SU-DHL-6 (cell line): ENCODE results near the gene RSPRY1.

Source experiments
- H2AFZ ChIP-seq: fragments of 200-600 bp; sonication (generic); 2 replicates; pipeline ENCODE4 v1.6.1; 2014; ENCODE audit warnings: low read depth, mild to moderate bottlenecking, moderate library complexity, mixed read lengths, antibody characterized with exemption, low read length; ENCODE audit not compliant: severe bottlenecking
- H3F3A ChIP-seq: fragments of 200-600 bp; shearing (Covaris generic); 2 replicates; pipeline ENCODE4 v1.6.0; 2016; ENCODE audit warnings: antibody characterized with exemption, mild to moderate bottlenecking; ENCODE audit not compliant: insufficient read depth
- H3K27ac ChIP-seq: fragments of 200-600 bp; sonication (generic); 2 replicates; pipeline ENCODE4 v1.5.1; 2016; ENCODE audit warnings: low read depth, mild to moderate bottlenecking, low read length, moderate library complexity, mixed read lengths
- H3K27me3 ChIP-seq: fragments of 200-600 bp; sonication (generic), shearing (Covaris generic); 2 replicates; pipeline ENCODE4 v1.6.0; 2014; ENCODE audit warnings: mild to moderate bottlenecking, low read length
- H3K36me3 ChIP-seq: fragments of 200-600 bp; sonication (generic); 2 replicates; pipeline ENCODE4 v1.6.1; 2014; ENCODE audit warnings: mild to moderate bottlenecking, low read length, mixed read lengths
- H3K4me2 ChIP-seq: fragments of 300-600, 200-600 bp; shearing (Covaris generic), sonication (generic); 2 replicates; pipeline ENCODE4 v1.6.0; 2014; ENCODE audit warnings: low read length, low read depth, mild to moderate bottlenecking; ENCODE audit not compliant: poor library complexity, severe bottlenecking
- H3K4me3 ChIP-seq: fragments of 200-600 bp; sonication (generic); 2 replicates; pipeline ENCODE4 v1.5.1; 2014; ENCODE audit warnings: antibody characterized with exemption, low read length, mild to moderate bottlenecking, mixed read lengths; ENCODE audit not compliant: insufficient read depth, poor library complexity, severe bottlenecking
- H3K79me2 ChIP-seq: fragments of 200-600 bp; sonication (generic); 2 replicates; pipeline ENCODE4 v1.6.1; 2014; ENCODE audit warnings: mild to moderate bottlenecking, low read length, moderate library complexity; ENCODE audit not compliant: insufficient read depth
- H3K9ac ChIP-seq: fragments of 200-600 bp; sonication (generic); 2 replicates; pipeline ENCODE4 v1.7.0; 2014; ENCODE audit warnings: mild to moderate bottlenecking, low read length
- H3K9me2 ChIP-seq: fragments of 200-600 bp; sonication (generic); replicated peaks from 2 replicates; pipeline ENCODE4 v1.6.1; 2014; ENCODE audit warnings: low read length; ENCODE audit not compliant: insufficient read depth
- H3K9me3 ChIP-seq: fragments of 200-600 bp; sonication (generic); 2 replicates; pipeline ENCODE4 v1.6.1; 2014; ENCODE audit warnings: low read length, mixed read lengths; ENCODE audit not compliant: insufficient read depth
- H4K20me1 ChIP-seq: fragments of 200-600 bp; sonication (generic); 2 replicates; pipeline ENCODE4 v1.6.1; 2014; ENCODE audit warnings: low read depth, mild to moderate bottlenecking, antibody characterized with exemption, low read length, moderate library complexity, mixed read lengths
- CTCF ChIP-seq: fragments of 200-600 bp; sonication (generic); IDR thresholded peaks from one replicate; pipeline ENCODE4 v1.5.1; 2017; ENCODE audit warnings: antibody characterized with exemption, mild to moderate bottlenecking, low read length, moderate library complexity; ENCODE audit not compliant: insufficient read depth, poor library complexity, severe bottlenecking
- EZH2phosphoT487 ChIP-seq: fragments of 200-600 bp; sonication (generic), shearing (Covaris generic); conservative IDR thresholded peaks from 2 replicates; pipeline ENCODE4 v1.6.1; 2018; ENCODE audit warnings: mild to moderate bottlenecking, antibody characterized with exemption, low read length, moderate library complexity, mixed read lengths

RSPRY1 gene

GRCh38 chr16:57242650-57243049 is 56.5 kb downstream of the RSPRY1 start:
- Histone ChIP-seq H3K9me3 (no peaks in the 10 kb centered on the region), H3K9me2 (no peaks in the 10 kb centered on the region), H2AFZ (no peak overlapping the region), H3K27me3 (no peaks in the 10 kb centered on the region), H3K9ac (no peak overlapping the region), H4K20me1 (no peaks in the 10 kb centered on the region), H3K79me2 (no peaks in the 10 kb centered on the region), H3F3A (peaks cover 16% of the 10 kb centered on the region; the same call in 1 of the 2 replicates), H3K27ac (no peak overlapping the region), H3K36me3 (0 out of 2 replicates have a peak, but pooled peaks cover 6% of the 10 kb centered on the region), H3K4me3 (no peak overlapping the region), H3K4me2 (no peak overlapping the region)
- TF ChIP-seq EZH2phosphoT487 = no peak
- TF ChIP-seq CTCF = no peak

- H3K27ac ChIP-seq = no peak overlapping the region
- no peaks in the 10 kb centered on the region for H3K9me2 ChIP-seq
- H2AFZ ChIP-seq = peak overlapping the region; percentile 91
- peak overlapping the region; percentile 76 for H3K4me3 ChIP-seq
- no peaks in the 10 kb centered on the region for H3K27me3 ChIP-seq
- H3K79me2 ChIP-seq = no peaks in the 10 kb centered on the region
- H3K36me3 ChIP-seq = 0 out of 2 replicates have a peak, but pooled peaks cover 2% of the 10 kb centered on the region
- no peaks in the 10 kb centered on the region for H4K20me1 ChIP-seq
- peaks cover 7% of the 10 kb centered on the region; the same call in 1 of the 2 replicates for H3F3A ChIP-seq
- TF ChIP-seq CTCF (no peak), EZH2phosphoT487 (no peak)
- peak overlapping the region; percentile 56 for H3K4me2 ChIP-seq
- no peaks in the 10 kb centered on the region for H3K9me3 ChIP-seq
- peak overlapping the region; percentile 66 for H3K9ac ChIP-seq
These were observed 58.3 kb downstream of the RSPRY1 start for GRCh38 chr16:57244463-57244766.

DNA sequence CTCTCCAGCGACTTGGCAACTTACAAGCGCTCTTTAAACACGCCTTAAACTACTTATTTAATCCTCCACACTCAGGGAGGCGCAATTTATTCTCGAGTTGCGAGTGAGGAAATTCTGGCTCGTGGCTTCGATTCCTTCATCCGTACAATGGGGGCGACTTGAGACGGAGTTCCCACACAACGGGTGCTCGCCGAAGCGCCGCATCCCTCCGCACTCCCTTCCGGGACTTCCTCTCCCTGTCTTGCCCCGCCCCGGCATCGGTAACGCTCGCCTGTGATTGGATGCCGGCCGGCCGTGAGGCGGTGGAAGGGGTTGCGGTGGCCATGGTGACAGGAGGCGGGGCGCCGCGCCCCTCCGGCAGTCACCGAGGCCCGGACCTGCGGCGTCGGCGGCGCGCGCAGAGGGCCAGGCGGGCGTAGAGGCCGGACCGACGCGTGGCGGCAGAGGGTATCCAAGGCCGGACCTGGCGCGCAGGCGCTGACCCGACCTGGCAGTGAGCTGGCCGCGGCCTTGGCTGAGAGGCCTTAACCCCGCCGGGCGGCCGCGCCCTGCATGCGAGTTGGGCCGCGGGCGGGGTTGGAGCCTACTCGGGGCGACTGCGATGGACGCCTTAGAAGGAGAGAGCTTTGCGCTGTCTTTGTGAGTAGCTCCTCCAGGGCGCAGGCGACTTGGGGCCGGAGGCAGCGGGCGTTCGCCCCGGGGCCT is 58.8 kb downstream of the RSPRY1 start, which contains the start of gene ARL2BP:
TSS of gene ARL2BP (plus strand) at position 493 of the 705 bp plus-strand sequence. CDS start at position 602, 109 bp downstream.
- Histone ChIP-seq H3K9me2 (no peaks in the 10 kb centered on the region), H3K9me3 (no peaks in the 10 kb centered on the region), H3F3A (peaks cover 5% of the 10 kb centered on the region; the same call in 1 of the 2 replicates), H3K4me2 (peak within 1 kb of the TSS; percentile 56), H3K27ac (no peak within 1 kb of the TSS), H3K9ac (peak within 1 kb of the TSS; percentile 66), H3K27me3 (no peaks in the 10 kb centered on the region), H3K4me3 (peak within 1 kb of the TSS; percentile 76), H3K79me2 (no peaks in the 10 kb centered on the region), H2AFZ (peak within 1 kb of the TSS; percentile 91), H4K20me1 (no peaks in the 10 kb centered on the region), H3K36me3 (no peaks in the 10 kb centered on the region)
- no peak for TF ChIP-seq CTCF
- TF ChIP-seq EZH2phosphoT487 = no peak
